ENCODE data around the gene SSTR4.

DNA sequence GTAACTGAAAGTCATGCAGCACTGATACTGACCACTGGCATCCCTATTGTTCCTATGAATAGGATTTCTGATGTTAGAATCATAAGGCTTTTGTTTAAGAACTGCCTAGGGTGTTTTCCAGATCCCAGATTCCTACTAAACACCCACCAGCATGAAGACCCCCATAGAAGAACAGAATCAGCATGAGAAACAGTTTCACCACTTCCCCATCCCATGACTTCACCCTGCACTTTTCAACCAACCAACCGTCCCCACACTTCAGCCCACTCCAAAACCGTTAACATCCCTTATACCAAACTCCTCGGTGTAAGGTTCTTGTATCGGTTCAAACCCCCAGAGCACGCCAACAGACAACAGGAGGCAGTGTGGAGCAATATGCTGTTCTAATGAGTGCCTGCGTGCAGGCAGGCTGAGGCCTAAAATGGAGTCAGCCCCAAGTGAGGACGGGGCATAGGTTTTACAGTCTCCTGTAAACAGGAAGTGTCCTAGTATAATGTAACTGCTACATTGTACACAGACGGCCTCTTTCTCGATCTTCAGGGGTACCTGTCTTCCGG, 11.4 kb upstream of the SSTR4 start:
- TF ChIP-seq POLR2AphosphoS5 (IDR thresholded peaks at IDR 0.05; ENCODE audit: low read depth, low read length) (no peak), POLR2A (IDR thresholded peaks at IDR 0.05; ENCODE audit: low read depth, low read length) (no peak), TAF1 (IDR thresholded peaks at IDR 0.05; ENCODE audit: borderline replicate concordance, low read depth, low read length) (no peak)
